Skeletal muscle tissue (tissue), 4 donors: ENCODE data around the gene SP2. TPM values are rescaled to one million over a fixed set of nuclear protein-coding genes. Genes with fewer than 3 reads are reported as not detected.

Experiments used
- H3K27ac ChIP-seq: one replicate; pipeline ENCODE4 v1.7.0; 2013; ENCODE audit warnings: mild to moderate bottlenecking, low read depth, low read length, inconsistent platforms
- H3K27me3 ChIP-seq, 3 donors: one replicate each; pipeline ENCODE4 v1.7.0; 2013; ENCODE audit warnings: low read length in 3 of 3; ENCODE audit not compliant: control insufficient read depth in 3 of 3, insufficient read depth in 3 of 3
- H3K36me3 ChIP-seq, 3 donors: one replicate each; pipeline ENCODE4 v1.7.0; 2013; ENCODE audit warnings: low read length in 3 of 3; ENCODE audit not compliant: control insufficient read depth in 3 of 3, insufficient read depth in 3 of 3
- H3K4me1 ChIP-seq, 3 donors: one replicate each; pipeline ENCODE4 v1.7.0; 2013; ENCODE audit warnings: low read length in 3 of 3, mild to moderate bottlenecking in 3 of 3; ENCODE audit not compliant: control insufficient read depth in 3 of 3, insufficient read depth in 3 of 3
- H3K4me3 ChIP-seq, 3 donors: one replicate each; pipeline ENCODE4 v1.7.0; 2013; ENCODE audit warnings: low read length in 3 of 3
- H3K9ac ChIP-seq, 3 donors: one replicate each; pipeline ENCODE4 v1.7.0; 2013; ENCODE audit warnings: low read length in 3 of 3, mild to moderate bottlenecking in 3 of 3, moderate library complexity in 2 of 3, low read depth in 1 of 3
- H3K9me3 ChIP-seq, 3 donors: one replicate each; pipeline ENCODE4 v1.7.0; 2013; ENCODE audit warnings: low read length in 3 of 3; ENCODE audit not compliant: control insufficient read depth in 3 of 3
- total RNA-seq: library from RNA; depleted of rRNA; stranded (reverse); fragments of >200 nt; gene quantifications from one replicate; pipeline ENCODE4 v1.2.3, GENCODE V29; 2014
- donor health status: Osteomylitis.

Gene SP2
- total RNA-seq, 1 donor from 2014 or later, result 0.52 TPM

DNA sequence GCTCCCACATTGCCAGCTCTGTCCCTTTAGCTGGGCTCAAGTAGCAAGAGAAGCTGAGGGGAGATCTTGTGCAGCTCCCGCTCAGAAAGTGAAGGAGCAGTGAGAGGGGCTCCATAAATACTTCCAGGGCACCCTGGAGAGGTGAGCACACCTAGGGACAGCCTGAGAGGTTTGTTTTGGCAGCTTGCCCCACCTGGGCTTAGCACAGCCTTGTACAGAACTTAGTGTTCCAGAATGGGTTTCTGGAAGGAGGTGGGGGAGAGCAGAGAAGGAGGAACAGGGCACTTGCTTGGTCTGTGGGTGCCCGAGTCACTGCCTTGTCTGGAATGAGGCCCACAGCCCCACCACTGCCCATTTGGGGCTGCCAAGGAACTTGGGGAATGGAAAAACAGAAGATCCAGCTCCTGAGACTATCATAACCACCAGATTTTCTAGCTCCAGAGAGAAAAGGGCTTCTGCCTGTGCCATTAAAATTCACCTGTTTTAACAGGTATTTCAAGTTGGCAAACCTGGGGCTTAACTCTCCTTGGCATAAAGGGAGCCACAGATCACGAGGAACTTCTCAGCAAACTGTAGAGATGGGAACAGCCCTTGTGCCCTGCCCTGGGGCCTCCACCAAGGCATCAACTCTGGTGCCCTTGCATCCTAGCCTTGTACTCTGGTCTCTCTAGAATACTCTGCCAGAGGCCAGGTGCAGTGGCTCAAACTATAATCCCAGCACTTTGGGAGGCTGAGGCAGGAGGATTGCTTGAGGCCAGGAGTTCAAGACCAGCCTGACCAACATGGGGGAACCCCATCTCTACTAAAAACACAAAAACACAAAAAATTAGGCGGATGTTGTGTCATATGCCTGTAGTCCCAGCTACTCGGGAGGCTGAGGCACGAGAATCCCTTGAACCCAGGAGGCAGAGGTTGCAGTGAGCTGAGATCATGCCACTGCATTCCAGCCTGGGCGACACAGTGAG, 59.7 kb downstream of the SP2 start:
- H3K9ac ChIP-seq, result peak overlapping the region in 1 of 3 donors; percentile 13
- H3K9me3 ChIP-seq, result no peaks in the 10 kb centered on the region
- no peaks in the 10 kb centered on the region for H3K27me3 ChIP-seq
- H3K4me1 ChIP-seq, result peaks cover 0 to 2% (median 0%) of the 10 kb centered on the region in 3 donors
- no peaks in the 10 kb centered on the region for H3K36me3 ChIP-seq
- no peak overlapping the region for H3K4me3 ChIP-seq
- H3K27ac ChIP-seq, result no peak overlapping the region

DNA sequence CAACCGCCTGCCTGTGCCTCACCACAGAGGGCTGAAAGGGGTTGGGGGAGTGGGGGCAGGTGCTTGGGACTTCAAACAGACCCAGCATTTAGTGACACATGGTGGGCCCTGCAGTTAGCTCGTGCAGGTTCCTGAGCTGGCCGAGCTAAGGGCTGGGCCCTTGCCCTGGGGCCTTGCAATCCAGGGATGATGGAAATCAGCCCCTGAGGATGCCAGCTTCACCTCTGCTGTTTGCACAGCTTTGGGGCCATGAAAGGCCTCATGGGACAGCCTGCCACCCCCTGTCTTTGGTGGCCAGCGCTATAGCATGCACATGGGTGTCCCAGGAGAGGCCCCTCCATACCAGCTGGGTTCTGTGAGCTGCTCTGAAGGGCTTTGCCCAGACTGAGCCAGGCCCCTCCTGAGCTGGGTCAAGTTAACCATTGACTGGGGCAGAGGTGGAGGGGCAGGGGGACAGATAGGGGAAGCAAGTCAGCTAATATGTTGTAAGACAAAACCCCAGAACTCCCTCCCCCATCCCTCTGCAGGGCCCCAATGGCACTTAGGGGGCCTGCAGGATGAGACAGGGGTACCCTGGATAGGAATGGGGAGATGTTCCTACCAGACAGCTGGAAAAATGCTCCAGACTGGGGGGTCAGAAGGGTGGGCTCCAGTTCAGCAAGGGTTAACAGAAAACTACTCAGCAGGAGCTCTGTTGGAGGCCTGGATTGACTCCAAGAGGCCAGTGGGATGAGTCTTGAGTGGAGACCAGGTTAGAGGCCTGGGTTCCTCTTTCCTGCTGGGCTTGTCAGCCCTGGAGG, 61.0 kb downstream of the SP2 start:
- Histone ChIP-seq H3K27me3 (no peaks in the 10 kb centered on the region), H3K4me3 (no peak overlapping the region), H3K27ac (no peak overlapping the region), H3K9ac (peak overlapping the region in 1 of 3 donors; percentile 8), H3K36me3 (peaks cover 0 to 2% (median 0%) of the 10 kb centered on the region in 3 donors), H3K9me3 (no peaks in the 10 kb centered on the region), H3K4me1 (peaks cover 0 to 2% (median 0%) of the 10 kb centered on the region in 3 donors)

DNA sequence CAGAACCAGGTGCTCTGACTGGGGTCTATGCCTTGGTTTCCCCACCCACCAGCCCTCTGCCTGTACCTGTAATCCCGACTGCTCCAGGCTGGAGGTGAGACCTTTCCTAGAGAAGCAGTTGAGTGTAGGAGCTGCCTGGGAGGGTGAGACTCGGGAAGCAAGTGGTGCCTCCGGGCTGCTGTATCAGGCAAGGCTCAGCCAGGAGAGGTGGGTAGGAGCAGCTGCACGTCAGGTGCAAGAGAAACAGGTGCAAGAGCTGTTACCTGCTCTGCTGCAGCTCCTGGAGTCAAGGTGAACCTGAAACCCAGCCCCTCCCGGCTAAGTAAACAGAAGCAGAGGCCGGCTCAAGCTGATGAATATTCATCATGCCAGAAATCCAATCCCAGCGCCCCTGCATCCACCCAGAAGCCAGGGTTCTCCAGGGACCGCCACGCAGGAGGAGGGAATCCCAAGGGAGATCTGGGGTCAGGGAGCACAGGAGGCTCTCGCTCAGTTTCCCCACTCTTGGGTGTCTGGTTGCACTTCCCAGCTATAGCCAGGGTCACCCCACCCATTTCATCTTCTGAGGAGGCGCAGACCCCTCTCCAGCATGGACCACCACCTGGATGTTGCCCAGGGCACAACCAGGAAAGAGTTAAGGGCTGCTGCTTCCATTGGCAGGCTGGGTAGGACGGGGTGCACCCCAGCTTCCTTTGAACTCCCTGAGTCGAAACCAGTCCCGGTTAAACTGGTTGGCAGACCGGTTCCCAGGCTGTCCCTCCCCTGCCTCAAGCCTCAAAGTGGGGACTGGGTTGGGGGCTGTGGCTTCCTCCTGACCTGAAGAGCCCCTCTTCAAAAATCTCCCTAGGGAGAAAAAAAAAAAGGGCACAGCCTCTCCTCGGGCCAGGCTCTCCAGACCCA, 61.8 kb downstream of the SP2 start, which contains the start of gene PRR15L:
TSS of gene PRR15L (minus strand) at position 293 of the 900 bp plus-strand sequence. CDS start 4,649 bp downstream, outside the sequence.
- peaks cover 0 to 2% (median 0%) of the 10 kb centered on the region in 3 donors for H3K36me3 ChIP-seq
- no peaks in the 10 kb centered on the region for H3K27me3 ChIP-seq
- no peak within 1 kb of the TSS for H3K4me3 ChIP-seq
- H3K27ac ChIP-seq, result no peak within 1 kb of the TSS
- peak within 1 kb of the TSS in 1 of 3 donors; percentile 8 for H3K9ac ChIP-seq
- no peaks in the 10 kb centered on the region for H3K9me3 ChIP-seq
- peaks cover 0 to 2% (median 0%) of the 10 kb centered on the region in 3 donors for H3K4me1 ChIP-seq

DNA sequence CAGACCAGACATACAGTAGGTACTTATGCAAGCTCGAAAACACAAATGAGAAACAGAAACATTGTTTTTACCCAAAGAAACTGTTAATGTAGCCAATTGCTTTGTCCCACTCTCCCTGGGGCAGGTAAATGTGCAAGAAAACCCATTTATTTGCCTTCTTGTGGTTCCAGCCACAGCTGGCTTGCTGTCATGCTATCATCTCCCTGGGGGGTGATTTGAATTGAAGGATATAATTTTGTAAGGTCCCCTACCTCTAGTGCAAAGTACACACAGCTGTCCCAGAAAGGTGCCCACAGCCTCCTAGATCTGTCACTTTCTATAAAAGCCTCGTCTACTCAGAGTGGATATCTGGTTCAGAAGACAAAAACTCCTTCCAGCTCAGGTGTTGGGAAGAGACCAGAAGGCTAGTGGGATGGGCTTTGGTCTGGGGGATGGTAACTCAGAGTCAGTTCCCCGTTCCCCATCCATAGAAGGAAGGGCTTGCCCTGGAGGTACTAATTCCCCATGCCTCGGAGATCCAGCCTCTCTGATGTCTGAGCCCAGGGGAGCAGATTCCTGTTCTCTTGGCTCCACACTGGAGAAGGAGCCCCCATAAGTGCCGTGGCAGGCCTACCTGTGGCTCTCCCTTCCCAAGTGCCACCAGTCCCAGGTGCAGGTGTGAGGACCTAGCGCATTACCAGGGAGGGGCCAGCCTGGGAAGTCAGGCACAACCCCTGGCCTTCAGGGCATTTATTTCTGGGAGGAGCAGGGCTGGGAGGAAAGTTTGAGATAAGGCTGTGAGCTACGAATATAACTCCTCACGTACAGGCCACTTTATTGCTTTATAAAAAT, 64.0 kb downstream of the SP2 start:
- no peaks in the 10 kb centered on the region for H3K9me3 ChIP-seq
- H3K27me3 ChIP-seq, result no peaks in the 10 kb centered on the region
- no peak overlapping the region for H3K9ac ChIP-seq
- peaks cover 0 to 2% (median 0%) of the 10 kb centered on the region in 3 donors for H3K36me3 ChIP-seq
- no peak overlapping the region for H3K27ac ChIP-seq
- H3K4me1 ChIP-seq, result peaks cover 0 to 2% (median 0%) of the 10 kb centered on the region in 3 donors
- no peak overlapping the region for H3K4me3 ChIP-seq

DNA sequence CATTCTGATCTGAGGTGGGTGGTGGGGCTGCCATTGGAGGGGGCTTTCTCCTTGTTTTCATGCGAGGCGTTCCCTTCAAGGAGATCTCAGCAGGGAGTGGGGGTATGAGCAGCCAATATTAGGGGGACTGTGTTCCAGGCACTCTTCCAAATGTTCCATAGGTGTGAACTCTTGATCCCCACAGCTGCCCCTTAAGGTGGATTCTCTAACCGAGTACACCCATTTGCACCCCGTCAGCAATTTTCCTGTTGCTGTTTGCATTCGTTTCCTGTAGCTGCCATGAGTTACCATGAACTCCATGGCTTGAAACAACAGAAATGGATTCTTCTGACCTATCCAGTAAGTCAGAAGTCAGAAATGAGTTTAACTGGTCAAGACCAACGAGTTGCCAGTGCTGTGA, 65.4 kb downstream of the SP2 start:
- Histone ChIP-seq H3K27ac (no peak overlapping the region), H3K27me3 (no peaks in the 10 kb centered on the region), H3K4me1 (no peaks in the 10 kb centered on the region), H3K9ac (no peak overlapping the region), H3K9me3 (no peaks in the 10 kb centered on the region), H3K4me3 (no peak overlapping the region), H3K36me3 (peaks cover 0 to 2% (median 0%) of the 10 kb centered on the region in 3 donors)

DNA sequence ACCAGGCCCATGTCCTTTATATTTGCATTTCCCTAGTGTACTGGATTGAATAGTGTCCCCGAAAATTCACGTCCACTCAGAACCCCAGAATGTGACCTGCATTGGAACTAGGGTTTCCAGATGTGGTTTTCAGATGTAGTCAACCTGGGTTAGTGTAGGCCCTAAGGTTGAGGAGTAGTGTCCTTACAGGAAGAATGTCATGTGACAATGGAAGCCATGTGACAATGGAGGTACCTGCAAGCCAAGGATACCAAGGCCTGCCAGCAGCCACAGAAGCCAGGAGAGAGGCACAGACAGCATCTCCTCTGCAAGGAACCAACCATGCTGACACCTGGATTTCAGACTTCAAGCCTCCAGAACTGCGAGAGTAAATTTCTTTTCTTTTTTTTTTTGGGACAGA, 66.9 kb downstream of the SP2 start:
- Histone ChIP-seq H3K9me3 (no peaks in the 10 kb centered on the region), H3K4me3 (no peak overlapping the region), H3K27me3 (no peaks in the 10 kb centered on the region), H3K27ac (no peak overlapping the region), H3K4me1 (no peaks in the 10 kb centered on the region), H3K36me3 (peaks cover 0 to 2% (median 0%) of the 10 kb centered on the region in 3 donors), H3K9ac (no peak overlapping the region)

DNA sequence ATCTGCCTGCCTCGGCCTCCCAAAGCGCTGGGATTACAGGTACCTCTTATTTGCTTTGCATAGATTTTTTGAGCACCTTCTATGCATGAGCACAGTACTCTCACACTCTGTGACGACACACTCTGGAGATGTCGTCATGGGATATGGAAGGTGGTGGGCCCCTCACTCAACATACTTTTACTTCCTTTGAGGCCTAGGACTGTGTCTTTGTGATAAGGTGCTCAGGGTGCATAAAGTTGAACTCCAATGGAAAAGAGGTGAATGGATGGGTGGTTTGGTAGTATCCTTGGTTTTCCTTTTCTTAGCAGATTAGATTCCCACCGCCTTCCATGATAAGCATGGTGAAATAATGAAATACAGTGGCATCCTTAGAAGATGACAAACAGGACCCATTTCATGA, 68.8 kb downstream of the SP2 start:
- Histone ChIP-seq H3K4me3 (no peak overlapping the region), H3K9me3 (no peaks in the 10 kb centered on the region), H3K36me3 (peaks cover 0 to 2% (median 0%) of the 10 kb centered on the region in 3 donors), H3K27ac (no peak overlapping the region), H3K9ac (no peak overlapping the region), H3K27me3 (no peaks in the 10 kb centered on the region), H3K4me1 (no peaks in the 10 kb centered on the region)

DNA sequence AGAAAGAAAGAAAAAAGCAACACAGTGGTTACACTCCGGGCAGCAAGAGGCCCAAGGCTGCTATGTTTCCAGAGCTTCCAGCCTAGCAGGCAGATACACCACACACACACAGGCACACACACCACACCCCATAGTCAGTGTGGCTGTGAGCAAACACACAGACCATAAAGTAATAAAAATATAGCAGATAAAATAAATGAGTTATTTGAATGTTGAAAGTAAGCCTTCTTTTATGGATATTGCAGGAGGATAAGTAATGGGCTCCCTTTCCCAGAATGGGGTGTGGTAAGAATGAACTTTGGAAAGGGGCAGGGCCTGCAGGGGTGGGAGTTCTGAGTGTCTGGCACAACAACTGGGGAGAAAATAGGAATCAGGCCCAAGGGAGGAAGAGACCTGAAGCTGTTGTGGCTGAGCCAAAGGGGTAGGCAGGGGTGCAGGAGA, 70.1 kb downstream of the SP2 start:
- H3K9me3 ChIP-seq, result no peaks in the 10 kb centered on the region
- H3K27ac ChIP-seq, result no peak overlapping the region
- H3K9ac ChIP-seq, result no peak overlapping the region
- no peak overlapping the region for H3K4me3 ChIP-seq
- peaks cover 6% of the 10 kb centered on the region in 3 donors for H3K4me1 ChIP-seq
- H3K36me3 ChIP-seq, result peaks cover 0 to 2% (median 0%) of the 10 kb centered on the region in 3 donors
- H3K27me3 ChIP-seq, result no peaks in the 10 kb centered on the region
